Measurements from ENCODE around the gene FOXL2. TPM values are rescaled to one million over a fixed set of nuclear protein-coding genes. Genes with fewer than 3 reads are reported as not detected.

FOXL2 gene
- total and polyA plus RNA-seq, 9 of the 15 experiments (the other 6 are each of a cell fraction or from before 2014, with no cell fraction given) = 0.27 to 22.1 (median 3.2) TPM

- TF ChIP-seq HINFP (tag; conservative IDR thresholded peaks at IDR 0.05; ENCODE audit: low read depth) = no peak
- TF ChIP-seq PURB (CRISPR knock-in tag; IDR thresholded peaks at IDR 0.05; ENCODE audit: low read depth) = no peak
- no peak for TF ChIP-seq TAF15 (IDR thresholded peaks at IDR 0.05; ENCODE audit: low read depth, low read length)
- no peak for TF ChIP-seq E2F4 (CRISPR knock-in tag; IDR thresholded peaks at IDR 0.05; ENCODE audit: low read depth)
- no peak for TF ChIP-seq ARID3A (IDR thresholded peaks at IDR 0.05; ENCODE audit: borderline replicate concordance, low read depth, low read length)
- TF ChIP-seq ZNF655 (CRISPR knock-in tag; IDR thresholded peaks at IDR 0.05) = no peak
- TF ChIP-seq IRF1 (CRISPR knock-in tag; IDR thresholded peaks at IDR 0.05; ENCODE audit: borderline replicate concordance) = no peak
- TF ChIP-seq GABPB1 (CRISPR knock-in tag; IDR thresholded peaks at IDR 0.05) = peak; percentile 48; the same call in 1 of the 2 replicates
- TF ChIP-seq CREBBP (IDR thresholded peaks at IDR 0.05; ENCODE audit: low read depth, low read length) = no peak
- no peak for TF ChIP-seq ZSCAN29 (IDR thresholded peaks at IDR 0.05)
These were observed 951 bp downstream of the FOXL2 start (continued) for GRCh38 chr3:138945709-138946662.
